H1 (cell line): Measurements from ENCODE around the gene SLC16A5. TPM values are rescaled to one million over a fixed set of nuclear protein-coding genes. Genes with fewer than 3 reads are reported as not detected.

Experiments used
- ASH2L ChIP-seq: fragments of 200-600, 300-600 bp; sonication (generic); IDR thresholded peaks from one replicate; pipeline ENCODE4 v1.7.1; 2017; ENCODE audit warnings: low read length
- BCL11A ChIP-seq, 2 experiments: IDR thresholded peaks; one replicate each; pipeline ENCODE4 v1.6.1; 2011; ENCODE audit warnings: low read depth in 2 of 2, low read length in 2 of 2, mild to moderate bottlenecking in 2 of 2
- CBX5 ChIP-seq: fragments of 300-800, 300-1000 bp; sonication (generic); IDR thresholded peaks from 2 replicates; pipeline ENCODE4 v1.7.1; 2016; ENCODE audit warnings: antibody characterized with exemption, low read length, low read depth
- CBX8 ChIP-seq: fragments of 300-800, 300-1000 bp; sonication (generic); IDR thresholded peaks from 2 replicates; pipeline ENCODE4 v1.7.1; 2016; ENCODE audit warnings: low read depth, low read length, borderline replicate concordance
- CHD1 ChIP-seq: IDR thresholded peaks from 2 replicates; pipeline ENCODE4 v1.6.1; 2012; ENCODE audit warnings: low read depth, low read length, improper control_type of control experiment
- FOSL1 ChIP-seq: IDR thresholded peaks from 2 replicates; pipeline ENCODE4 v1.6.1; 2011; ENCODE audit warnings: mild to moderate bottlenecking, low read depth, low read length, moderate library complexity; ENCODE audit not compliant: insufficient read depth
- GTF2F1 ChIP-seq: IDR thresholded peaks from 2 replicates; pipeline ENCODE4 v1.6.1; 2012; ENCODE audit warnings: low read depth, low read length, improper control_type of control experiment, borderline replicate concordance
- POLR2AphosphoS5 ChIP-seq: IDR thresholded peaks from 2 replicates; pipeline ENCODE4 v1.6.1; 2011; ENCODE audit warnings: low read depth, low read length
- SIRT6 ChIP-seq: IDR thresholded peaks from one replicate; pipeline ENCODE4 v1.7.1; 2012; ENCODE audit warnings: low read length, inconsistent platforms
- SUZ12 ChIP-seq: fragments of 200-600 bp; sonication (generic); IDR thresholded peaks from 2 replicates; pipeline ENCODE4 v1.6.1; 2012; ENCODE audit warnings: mild to moderate bottlenecking, inconsistent platforms, low read length, moderate library complexity, mixed read lengths
- ZNF274 ChIP-seq: IDR thresholded peaks from 2 replicates; pipeline ENCODE4 v1.7.0; 2012; ENCODE audit warnings: low read length, borderline replicate concordance; ENCODE audit errors: extremely low read depth
- polyA plus RNA-seq, 7 experiments: library from polyadenylated mRNA; depleted of rRNA in 3 of 7; stranded (reverse) in 5 of 7; unstranded in 2 of 7; fragments of >200 nt in 5 of 7; fragments of 200-250 nt in 2 of 7; gene quantifications; 1 replicate in 5 of 7; 2 replicates in 1 of 7; 4 replicates in 1 of 7; pipeline versions ENCODE4 v1.2.1 to v1.2.3, GENCODE V29; 2011 to 2013; ENCODE audit warnings: missing spikeins in 2 of 7, mixed read lengths in 2 of 7
- total RNA-seq: library from RNA; stranded (reverse); fragmentation: NEBNext Ultra II Directional; extraction: Animal tissue kit (Norgen Biotek cat#: 25700); gene quantifications from 2 replicates; pipeline ENCODE4 v1.2.1, GENCODE V29; 2021
- TF ChIP-seq, protein P1 (sequence below): fragments of 300-600 bp; sonication (generic); IDR thresholded peaks from 2 replicates; pipeline ENCODE4 v1.7.1; 2012; ENCODE audit warnings: low read length, moderate library complexity, mild to moderate bottlenecking, inconsistent platforms; ENCODE audit not compliant: insufficient replicate concordance

Gene SLC16A5
- total and polyA plus RNA-seq, 2 of the 8 experiments (the other 6 are each of a cell fraction or from before 2014, with no cell fraction given): 17.1 to 34.7 TPM

DNA sequence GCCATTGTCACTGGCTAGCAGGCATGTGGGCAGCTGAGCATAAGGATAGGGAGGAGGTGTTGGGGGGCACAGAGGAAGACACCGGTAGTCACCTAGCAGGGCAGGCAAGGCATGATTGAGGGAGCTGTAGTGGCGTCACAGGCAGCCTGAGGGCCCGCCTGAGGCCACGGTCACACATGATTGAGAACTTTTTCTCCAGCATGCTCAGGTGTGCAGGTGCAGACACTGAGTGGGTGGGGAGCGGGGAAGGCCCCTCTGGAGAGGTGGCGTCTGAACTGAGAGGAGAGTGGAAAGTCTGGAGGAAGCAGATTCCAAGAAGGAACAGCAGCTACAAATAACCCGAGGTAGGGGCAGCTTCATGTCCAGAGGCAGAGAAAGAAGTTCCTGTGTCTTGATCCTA is 11.1 kb downstream of the SLC16A5 start (continued):
- TF ChIP-seq, protein P1, sequence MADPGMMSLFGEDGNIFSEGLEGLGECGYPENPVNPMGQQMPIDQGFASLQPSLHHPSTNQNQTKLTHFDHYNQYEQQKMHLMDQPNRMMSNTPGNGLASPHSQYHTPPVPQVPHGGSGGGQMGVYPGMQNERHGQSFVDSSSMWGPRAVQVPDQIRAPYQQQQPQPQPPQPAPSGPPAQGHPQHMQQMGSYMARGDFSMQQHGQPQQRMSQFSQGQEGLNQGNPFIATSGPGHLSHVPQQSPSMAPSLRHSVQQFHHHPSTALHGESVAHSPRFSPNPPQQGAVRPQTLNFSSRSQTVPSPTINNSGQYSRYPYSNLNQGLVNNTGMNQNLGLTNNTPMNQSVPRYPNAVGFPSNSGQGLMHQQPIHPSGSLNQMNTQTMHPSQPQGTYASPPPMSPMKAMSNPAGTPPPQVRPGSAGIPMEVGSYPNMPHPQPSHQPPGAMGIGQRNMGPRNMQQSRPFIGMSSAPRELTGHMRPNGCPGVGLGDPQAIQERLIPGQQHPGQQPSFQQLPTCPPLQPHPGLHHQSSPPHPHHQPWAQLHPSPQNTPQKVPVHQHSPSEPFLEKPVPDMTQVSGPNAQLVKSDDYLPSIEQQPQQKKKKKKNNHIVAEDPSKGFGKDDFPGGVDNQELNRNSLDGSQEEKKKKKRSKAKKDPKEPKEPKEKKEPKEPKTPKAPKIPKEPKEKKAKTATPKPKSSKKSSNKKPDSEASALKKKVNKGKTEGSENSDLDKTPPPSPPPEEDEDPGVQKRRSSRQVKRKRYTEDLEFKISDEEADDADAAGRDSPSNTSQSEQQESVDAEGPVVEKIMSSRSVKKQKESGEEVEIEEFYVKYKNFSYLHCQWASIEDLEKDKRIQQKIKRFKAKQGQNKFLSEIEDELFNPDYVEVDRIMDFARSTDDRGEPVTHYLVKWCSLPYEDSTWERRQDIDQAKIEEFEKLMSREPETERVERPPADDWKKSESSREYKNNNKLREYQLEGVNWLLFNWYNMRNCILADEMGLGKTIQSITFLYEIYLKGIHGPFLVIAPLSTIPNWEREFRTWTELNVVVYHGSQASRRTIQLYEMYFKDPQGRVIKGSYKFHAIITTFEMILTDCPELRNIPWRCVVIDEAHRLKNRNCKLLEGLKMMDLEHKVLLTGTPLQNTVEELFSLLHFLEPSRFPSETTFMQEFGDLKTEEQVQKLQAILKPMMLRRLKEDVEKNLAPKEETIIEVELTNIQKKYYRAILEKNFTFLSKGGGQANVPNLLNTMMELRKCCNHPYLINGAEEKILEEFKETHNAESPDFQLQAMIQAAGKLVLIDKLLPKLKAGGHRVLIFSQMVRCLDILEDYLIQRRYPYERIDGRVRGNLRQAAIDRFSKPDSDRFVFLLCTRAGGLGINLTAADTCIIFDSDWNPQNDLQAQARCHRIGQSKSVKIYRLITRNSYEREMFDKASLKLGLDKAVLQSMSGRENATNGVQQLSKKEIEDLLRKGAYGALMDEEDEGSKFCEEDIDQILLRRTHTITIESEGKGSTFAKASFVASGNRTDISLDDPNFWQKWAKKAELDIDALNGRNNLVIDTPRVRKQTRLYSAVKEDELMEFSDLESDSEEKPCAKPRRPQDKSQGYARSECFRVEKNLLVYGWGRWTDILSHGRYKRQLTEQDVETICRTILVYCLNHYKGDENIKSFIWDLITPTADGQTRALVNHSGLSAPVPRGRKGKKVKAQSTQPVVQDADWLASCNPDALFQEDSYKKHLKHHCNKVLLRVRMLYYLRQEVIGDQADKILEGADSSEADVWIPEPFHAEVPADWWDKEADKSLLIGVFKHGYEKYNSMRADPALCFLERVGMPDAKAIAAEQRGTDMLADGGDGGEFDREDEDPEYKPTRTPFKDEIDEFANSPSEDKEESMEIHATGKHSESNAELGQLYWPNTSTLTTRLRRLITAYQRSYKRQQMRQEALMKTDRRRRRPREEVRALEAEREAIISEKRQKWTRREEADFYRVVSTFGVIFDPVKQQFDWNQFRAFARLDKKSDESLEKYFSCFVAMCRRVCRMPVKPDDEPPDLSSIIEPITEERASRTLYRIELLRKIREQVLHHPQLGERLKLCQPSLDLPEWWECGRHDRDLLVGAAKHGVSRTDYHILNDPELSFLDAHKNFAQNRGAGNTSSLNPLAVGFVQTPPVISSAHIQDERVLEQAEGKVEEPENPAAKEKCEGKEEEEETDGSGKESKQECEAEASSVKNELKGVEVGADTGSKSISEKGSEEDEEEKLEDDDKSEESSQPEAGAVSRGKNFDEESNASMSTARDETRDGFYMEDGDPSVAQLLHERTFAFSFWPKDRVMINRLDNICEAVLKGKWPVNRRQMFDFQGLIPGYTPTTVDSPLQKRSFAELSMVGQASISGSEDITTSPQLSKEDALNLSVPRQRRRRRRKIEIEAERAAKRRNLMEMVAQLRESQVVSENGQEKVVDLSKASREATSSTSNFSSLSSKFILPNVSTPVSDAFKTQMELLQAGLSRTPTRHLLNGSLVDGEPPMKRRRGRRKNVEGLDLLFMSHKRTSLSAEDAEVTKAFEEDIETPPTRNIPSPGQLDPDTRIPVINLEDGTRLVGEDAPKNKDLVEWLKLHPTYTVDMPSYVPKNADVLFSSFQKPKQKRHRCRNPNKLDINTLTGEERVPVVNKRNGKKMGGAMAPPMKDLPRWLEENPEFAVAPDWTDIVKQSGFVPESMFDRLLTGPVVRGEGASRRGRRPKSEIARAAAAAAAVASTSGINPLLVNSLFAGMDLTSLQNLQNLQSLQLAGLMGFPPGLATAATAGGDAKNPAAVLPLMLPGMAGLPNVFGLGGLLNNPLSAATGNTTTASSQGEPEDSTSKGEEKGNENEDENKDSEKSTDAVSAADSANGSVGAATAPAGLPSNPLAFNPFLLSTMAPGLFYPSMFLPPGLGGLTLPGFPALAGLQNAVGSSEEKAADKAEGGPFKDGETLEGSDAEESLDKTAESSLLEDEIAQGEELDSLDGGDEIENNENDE: no peak
- TF ChIP-seq GTF2F1 (no peak), ZNF274 (no peak), SUZ12 (no peak), FOSL1 (no peak), SIRT6 (no peak), CHD1 (no peak), ASH2L (no peak), BCL11A (IDR thresholded peaks at IDR 0.05; ENCODE audit: low read depth in 2 of 2, low read length in 2 of 2) (no peak), POLR2AphosphoS5 (no peak), CBX5 (no peak), CBX8 (no peak)
- TF ChIP-seq, all 59 proteins: peak for 0
